Lung (tissue), 12 donors: ENCODE data around the gene NCLN. TPM values are rescaled to one million over a fixed set of nuclear protein-coding genes. Genes with fewer than 3 reads are reported as not detected.
"Not testable (repeated sequence)": the region's sequence is repeated elsewhere in the genome, so short reads cannot be mapped to it uniquely, and the experiment has no call there.

Source experiments
- ATAC-seq: fragments of 200-7000 bp; cut with Tn5 transposase; one replicate; pipeline ENCODE4 v1.9.1; 2020; ENCODE audit warnings: moderate number of reproducible peaks; ENCODE audit not compliant: insufficient read depth, low FRiP score
- DNase-seq, 3 donors: peaks; one replicate each; pipeline ENCODE4 v3.0.0-alpha.2; 2013 to 2017
- H3K27ac ChIP-seq, 2 donors: one replicate each; pipeline ENCODE4 v1.5.1; 2013; ENCODE audit warnings: mild to moderate bottlenecking in 2 of 2, moderate library complexity in 2 of 2, control low read depth in 1 of 2, inconsistent platforms in 1 of 2, low read depth in 1 of 2, low read length in 1 of 2
- H3K27me3 ChIP-seq, 3 donors: one replicate each; pipeline ENCODE4 v1.5.1; 2013; ENCODE audit warnings: low read length in 2 of 3; ENCODE audit not compliant: control insufficient read depth in 3 of 3, insufficient read depth in 3 of 3
- H3K36me3 ChIP-seq, 4 donors: one replicate each; pipeline ENCODE4 v1.5.1; 2013; ENCODE audit warnings: low read length in 4 of 4, mild to moderate bottlenecking in 1 of 4, moderate library complexity in 1 of 4; ENCODE audit not compliant: control insufficient read depth in 4 of 4, insufficient read depth in 4 of 4
- H3K4me1 ChIP-seq, 5 donors: one replicate each; pipeline ENCODE4 v1.5.1; 2013; ENCODE audit warnings: low read length in 5 of 5, mild to moderate bottlenecking in 2 of 5, moderate library complexity in 1 of 5; ENCODE audit not compliant: control insufficient read depth in 5 of 5, insufficient read depth in 5 of 5
- H3K4me3 ChIP-seq: one replicate; pipeline ENCODE4 v1.5.1; 2013; ENCODE audit warnings: mild to moderate bottlenecking, control low read depth, moderate library complexity
- H3K9ac ChIP-seq, 2 donors: one replicate each; pipeline ENCODE4 v1.5.1; 2013; ENCODE audit warnings: low read length in 2 of 2, control low read depth in 1 of 2; ENCODE audit not compliant: insufficient read depth in 1 of 2
- H3K9me3 ChIP-seq, 4 donors: one replicate each; pipeline ENCODE4 v1.5.1; 2013; ENCODE audit warnings: low read length in 3 of 4, mild to moderate bottlenecking in 1 of 4, moderate library complexity in 1 of 4; ENCODE audit not compliant: control insufficient read depth in 4 of 4, insufficient read depth in 3 of 4
- WGBS, 2 donors: extraction: QIAGEN DNeasy Blood & Tissue Kit; methylation state at CpG; one replicate each; pipeline ENCODE4 v1.1.7; 2013; 5-methylcytosine and 5-hydroxymethylcytosine counted together
- polyA plus RNA-seq, 2 donors: library from polyadenylated mRNA; stranded (reverse); fragments of 200-250 nt; gene quantifications; one replicate each; pipeline ENCODE4 v1.2.1, GENCODE V29; 2013
- total RNA-seq, 2 donors: library from RNA; depleted of rRNA in 1 of 2; stranded (reverse); fragments of >200 nt in 1 of 2; gene quantifications; one replicate each; pipeline ENCODE4 v1.2.1, GENCODE V29; 2014 to 2021
- TF ChIP-seq, protein P1 (sequence below): IDR thresholded peaks from 2 replicates; pipeline ENCODE4 v1.5.1; 2012; ENCODE audit warnings: mild to moderate bottlenecking; ENCODE audit errors: control extremely low read depth, extremely low read depth
- donor health status: control.
- donor health status: control.
- donor health status: Bipolar disorder and iron deficiency.
- donor health status: healthy.
- donor health status: DM: yes; HTN: yes; CAD: no.

The NCLN gene
- total and polyA plus RNA-seq, 4 donors, result 24.8 to 117 (median 63.1) TPM

DNA sequence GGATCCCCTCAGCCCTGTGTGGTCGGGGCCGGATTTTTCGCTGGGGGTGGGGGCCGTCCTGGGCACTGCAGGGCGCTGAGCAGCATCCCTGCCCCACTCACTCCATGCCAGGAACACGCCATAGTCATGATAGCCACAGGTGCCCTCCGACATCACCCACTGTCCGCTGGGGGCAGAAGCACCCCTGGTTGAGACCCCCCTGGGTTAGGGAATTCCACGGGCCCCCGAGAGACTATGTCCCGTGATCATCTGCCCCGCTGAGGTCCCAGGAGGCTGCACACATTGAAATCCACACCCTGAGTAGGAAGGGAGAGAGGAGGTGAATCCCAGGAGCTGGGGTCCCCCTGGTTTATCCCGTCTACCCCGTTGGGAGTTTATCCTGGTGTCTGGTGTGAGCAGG, 16.2 kb downstream of the NCLN start:
- Histone ChIP-seq H3K27ac (no peak overlapping the region), H3K36me3 (peaks cover 0 to 55% (median under 1%) of the 10 kb centered on the region in 4 donors), H3K4me1 (no peaks in the 10 kb centered on the region), H3K9ac (no peak overlapping the region), H3K9me3 (no peaks in the 10 kb centered on the region), H3K27me3 (no peaks in the 10 kb centered on the region), H3K4me3 (no peak overlapping the region)
- WGBS, 2 donors, result 96% methylated on average over 14 of the region's 14 CpGs
- ATAC-seq (no peak), DNase-seq (no peak)
- TF ChIP-seq, protein P1, sequence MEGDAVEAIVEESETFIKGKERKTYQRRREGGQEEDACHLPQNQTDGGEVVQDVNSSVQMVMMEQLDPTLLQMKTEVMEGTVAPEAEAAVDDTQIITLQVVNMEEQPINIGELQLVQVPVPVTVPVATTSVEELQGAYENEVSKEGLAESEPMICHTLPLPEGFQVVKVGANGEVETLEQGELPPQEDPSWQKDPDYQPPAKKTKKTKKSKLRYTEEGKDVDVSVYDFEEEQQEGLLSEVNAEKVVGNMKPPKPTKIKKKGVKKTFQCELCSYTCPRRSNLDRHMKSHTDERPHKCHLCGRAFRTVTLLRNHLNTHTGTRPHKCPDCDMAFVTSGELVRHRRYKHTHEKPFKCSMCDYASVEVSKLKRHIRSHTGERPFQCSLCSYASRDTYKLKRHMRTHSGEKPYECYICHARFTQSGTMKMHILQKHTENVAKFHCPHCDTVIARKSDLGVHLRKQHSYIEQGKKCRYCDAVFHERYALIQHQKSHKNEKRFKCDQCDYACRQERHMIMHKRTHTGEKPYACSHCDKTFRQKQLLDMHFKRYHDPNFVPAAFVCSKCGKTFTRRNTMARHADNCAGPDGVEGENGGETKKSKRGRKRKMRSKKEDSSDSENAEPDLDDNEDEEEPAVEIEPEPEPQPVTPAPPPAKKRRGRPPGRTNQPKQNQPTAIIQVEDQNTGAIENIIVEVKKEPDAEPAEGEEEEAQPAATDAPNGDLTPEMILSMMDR, result no peak

DNA sequence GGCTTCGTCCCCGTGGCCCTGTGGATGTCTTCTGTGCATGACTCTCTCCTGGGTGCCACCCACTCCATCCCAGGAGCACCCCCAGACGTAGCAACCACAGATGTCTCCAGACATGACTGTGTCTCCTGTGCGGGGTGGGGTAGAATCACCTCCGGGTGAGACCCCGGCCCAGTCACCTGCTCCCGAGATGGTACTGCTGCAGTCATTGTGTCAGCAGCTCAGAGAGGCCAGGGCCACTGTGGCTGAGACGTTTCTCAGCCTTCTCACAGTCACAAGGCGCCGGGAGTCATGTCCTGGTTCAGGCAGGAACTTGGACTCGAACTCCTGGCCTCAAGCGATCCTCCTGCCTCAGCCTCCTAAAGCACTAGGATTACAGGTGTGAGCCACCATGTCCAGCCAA, 16.6 kb downstream of the NCLN start:
- no peaks in the 10 kb centered on the region for H3K9me3 ChIP-seq
- H3K9ac ChIP-seq, result no peak overlapping the region
- ATAC-seq (no peak), DNase-seq (no peak)
- H3K4me3 ChIP-seq, result no peak overlapping the region
- no peaks in the 10 kb centered on the region for H3K27me3 ChIP-seq
- peaks cover 0 to 57% (median 2%) of the 10 kb centered on the region in 4 donors for H3K36me3 ChIP-seq
- H3K27ac ChIP-seq, result no peak overlapping the region
- H3K4me1 ChIP-seq, result no peaks in the 10 kb centered on the region
- WGBS, 2 donors, result 91% methylated on average over 12 of the region's 12 CpGs
- TF ChIP-seq, protein P1, result no peak

DNA sequence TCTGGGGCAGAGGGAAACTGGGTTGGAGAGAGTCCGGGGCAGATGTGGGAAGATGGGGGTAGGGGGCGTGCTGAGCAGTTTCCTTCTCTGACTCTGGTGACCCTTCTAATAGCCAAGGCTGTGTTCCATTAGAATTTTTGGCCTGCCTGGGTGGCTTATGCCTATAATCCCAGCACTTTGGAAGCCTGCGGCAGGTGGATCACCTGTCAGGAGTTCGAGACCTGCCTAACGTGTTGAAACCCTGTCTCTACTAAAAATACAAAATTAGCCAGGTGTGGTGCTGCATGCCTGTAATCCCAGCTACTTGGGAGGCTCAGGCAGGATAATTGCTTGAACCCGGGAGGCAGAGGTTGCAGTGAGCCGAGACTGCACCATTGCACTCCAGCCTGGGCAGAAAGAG, 17.2 kb downstream of the NCLN start:
- not testable (repeated sequence) for H3K27me3 ChIP-seq, ATAC-seq, H3K4me3 ChIP-seq, H3K27ac ChIP-seq, DNase-seq, H3K9me3 ChIP-seq, H3K4me1 ChIP-seq, H3K9ac ChIP-seq
- 95 to 97% methylated on average over 7 of the region's 7 CpGs for WGBS, 2 donors
- H3K36me3 ChIP-seq, result peaks cover 0 to 60% (median 3%) of the 10 kb centered on the region in 4 donors

DNA sequence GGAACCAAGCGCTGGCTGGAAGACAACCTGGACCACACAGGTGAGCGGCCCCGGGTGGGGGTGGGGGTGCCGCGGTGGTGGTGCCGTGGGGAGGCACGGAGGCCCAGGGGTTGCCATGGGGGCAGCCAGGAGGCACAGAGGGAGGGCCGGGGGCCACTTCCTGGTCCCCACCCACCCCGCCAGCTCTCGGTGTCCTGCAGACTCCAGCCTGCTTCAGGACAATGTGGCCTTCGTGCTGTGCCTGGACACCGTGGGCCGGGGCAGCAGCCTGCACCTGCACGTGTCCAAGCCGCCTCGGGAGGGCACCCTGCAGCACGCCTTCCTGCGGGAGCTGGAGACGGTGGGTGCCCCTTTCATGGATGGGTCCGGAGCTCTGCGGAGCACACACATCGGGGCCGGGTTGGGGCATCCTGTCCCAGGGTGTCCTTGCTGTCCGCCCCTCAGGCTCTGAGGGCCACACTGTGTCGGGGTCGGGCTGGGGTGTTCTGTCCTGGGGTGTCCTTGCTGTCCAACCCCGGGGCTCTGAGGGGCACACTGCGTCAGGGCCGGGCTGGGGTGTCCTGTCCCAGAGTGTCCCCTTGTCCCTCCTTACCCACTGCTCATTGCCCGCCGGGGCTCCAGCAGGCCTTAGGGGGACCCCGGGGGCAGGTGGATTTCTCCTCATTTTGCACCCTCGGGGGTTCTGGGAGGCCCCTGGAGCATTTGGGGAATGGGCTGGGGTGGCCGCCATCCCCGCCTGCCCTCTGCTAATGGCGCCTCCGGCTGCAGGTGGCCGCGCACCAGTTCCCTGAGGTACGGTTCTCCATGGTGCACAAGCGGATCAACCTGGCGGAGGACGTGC, 18.3 kb downstream of the NCLN start:
- H3K9ac ChIP-seq, result no peak overlapping the region
- H3K27ac ChIP-seq, result no peak overlapping the region
- no peaks in the 10 kb centered on the region for H3K27me3 ChIP-seq
- H3K4me1 ChIP-seq, result no peaks in the 10 kb centered on the region
- WGBS, 2 donors, result 96% methylated on average over 41 to 43 of the region's 43 CpGs
- DNase-seq (no peak), ATAC-seq (no peak)
- TF ChIP-seq, protein P1, result no peak
- no peaks in the 10 kb centered on the region for H3K9me3 ChIP-seq
- peaks cover 0 to 64% (median 3%) of the 10 kb centered on the region in 4 donors for H3K36me3 ChIP-seq
- no peak overlapping the region for H3K4me3 ChIP-seq
